GM21825 (cell line): ENCODE measurements around the gene DQX1.
A peak's percentile ranks its signal among the peaks of the same experiment; 100 is the strongest.

Experiments used
- ATAC-seq: cut with Tn5 transposase; IDR thresholded peaks from one replicate; pipeline ENCODE4 v1.9.1; 2021; ENCODE audit warnings: mild to moderate bottlenecking, moderate library complexity; ENCODE audit not compliant: unreplicated experiment

The DQX1 gene

DNA sequence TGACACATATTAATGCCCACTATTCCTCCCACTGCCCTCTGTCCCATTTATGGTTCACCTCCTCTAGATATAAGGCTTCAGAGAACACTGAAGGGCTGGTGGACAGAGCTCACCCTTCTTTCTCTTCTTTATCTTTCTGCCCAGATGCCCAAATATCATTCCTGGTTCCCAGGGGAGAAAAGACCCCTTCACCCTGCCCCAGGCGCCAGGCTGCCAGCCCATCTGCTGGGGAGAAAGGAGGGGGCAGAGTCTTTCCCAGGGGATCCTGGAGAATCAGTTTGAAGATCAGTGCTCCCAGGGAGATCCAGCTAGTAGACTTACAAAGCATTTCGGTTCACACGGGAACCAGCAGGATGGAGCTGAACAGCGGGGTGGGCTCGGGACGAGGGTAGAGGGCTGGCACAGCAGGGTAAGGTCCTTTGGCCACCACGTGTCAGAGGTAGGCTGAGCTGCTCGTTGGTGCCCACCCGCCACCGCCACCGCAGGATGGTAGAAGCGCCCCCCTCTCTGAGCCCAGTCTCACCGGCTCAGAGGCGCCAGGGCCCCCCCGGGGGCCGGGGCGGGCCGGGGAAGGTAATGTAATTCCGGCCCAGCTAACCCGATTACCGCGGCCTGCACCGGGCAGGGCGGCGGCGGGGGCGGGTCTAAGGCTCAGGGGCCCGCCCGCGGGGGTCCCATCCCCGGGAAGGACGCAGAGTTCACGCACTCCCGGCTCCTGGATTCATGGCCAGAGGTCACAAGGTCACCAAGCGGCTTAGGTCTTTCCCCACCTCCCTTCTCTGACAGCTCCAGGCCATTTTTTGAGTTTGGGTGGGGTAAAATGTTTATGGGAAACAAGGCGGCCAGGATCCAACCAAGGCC lies 13.1 kb downstream of the DQX1 start:
- no peak for ATAC-seq

DNA sequence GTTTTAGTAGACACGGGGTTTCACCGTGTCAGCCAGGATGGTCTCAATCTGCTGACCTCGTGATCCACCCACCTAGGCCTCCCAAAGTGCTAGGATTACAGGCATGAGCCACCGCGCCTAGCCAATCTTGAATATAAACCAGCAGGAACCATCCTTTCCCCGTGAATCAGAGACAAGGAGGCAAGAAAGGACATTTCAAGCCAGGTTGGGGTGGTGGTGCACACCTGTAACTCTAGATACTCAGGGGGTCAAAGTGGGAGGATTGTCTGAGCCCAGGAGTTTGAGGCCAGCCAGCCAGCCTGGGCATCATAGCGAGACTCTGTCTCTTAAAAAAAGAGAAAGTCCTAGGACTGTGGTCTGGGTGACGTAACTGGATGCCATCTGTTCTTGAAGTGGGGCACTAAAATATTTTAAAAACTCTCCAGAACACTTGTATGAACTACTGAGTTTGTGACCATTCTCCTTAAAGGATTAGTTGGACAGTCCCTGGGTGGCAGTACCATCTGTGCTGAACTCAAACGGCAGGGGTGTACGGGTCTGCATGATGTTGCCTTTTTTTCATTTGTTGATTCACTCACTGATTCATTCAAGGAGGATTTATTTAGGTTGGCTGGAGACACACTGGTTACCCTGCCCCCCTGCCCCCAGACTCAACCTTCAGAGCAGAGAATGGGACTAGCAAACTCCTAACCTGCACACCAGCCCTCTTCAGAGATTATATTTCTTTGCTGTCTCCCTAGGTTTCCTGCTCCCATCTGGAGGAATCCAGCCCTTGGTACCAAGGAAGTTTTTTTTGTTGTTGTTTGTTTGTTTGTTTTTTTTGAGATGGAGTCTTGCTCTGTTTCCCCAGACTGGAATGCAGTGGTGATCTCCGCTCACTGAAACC lies 14.7 kb downstream of the DQX1 start:
- ATAC-seq = no peak

DNA sequence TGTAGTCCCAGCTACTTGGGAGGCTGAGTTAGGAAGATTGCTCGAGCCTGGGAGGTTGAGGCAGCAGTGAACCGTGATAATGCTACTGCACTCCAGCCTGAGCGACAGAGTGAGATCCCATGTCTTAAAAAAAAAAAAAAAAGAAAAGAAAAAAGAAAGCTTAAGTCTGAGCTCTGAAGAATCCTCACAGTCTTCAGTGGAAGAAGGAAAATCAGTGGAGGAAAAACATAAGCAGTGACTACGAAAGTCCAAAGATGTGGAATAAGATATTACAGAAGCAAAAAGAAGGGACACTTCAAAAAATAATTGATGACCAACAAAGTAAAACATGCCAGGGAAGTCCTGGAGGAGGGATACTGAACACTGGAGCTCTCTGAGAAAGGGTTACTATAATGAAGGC lies 15.8 kb downstream of the DQX1 start:
- ATAC-seq = no peak

DNA sequence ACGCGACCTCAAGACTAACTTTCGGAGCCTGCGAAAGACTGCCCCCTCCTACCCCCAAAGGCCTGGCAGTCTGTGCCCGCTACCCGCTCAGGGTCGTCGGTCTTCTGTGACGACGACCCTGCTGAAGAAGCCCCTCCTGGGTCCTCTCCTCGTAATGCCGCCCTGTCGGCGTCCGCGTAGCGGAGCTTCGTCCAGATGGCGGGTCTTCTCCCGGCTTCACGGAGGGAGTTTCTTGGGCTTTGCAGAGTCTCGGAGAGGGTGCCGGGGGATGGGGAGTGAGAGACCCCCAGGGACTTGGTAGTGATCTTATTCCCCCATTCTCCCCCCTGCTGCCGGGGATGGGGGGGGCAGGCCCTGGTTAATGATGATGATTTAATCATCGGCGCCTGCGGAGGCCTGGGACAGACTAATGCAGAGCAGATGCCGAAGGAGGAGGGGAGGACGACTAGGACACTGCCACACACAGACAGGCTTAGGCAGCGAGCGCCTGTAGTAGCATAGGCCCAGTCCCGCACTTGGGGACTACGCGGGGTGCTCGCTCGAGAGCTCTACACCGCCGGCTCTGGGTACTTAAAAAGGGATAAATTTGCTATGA lies 18.0 kb downstream of the DQX1 start:
- peak; percentile 13 for ATAC-seq

DNA sequence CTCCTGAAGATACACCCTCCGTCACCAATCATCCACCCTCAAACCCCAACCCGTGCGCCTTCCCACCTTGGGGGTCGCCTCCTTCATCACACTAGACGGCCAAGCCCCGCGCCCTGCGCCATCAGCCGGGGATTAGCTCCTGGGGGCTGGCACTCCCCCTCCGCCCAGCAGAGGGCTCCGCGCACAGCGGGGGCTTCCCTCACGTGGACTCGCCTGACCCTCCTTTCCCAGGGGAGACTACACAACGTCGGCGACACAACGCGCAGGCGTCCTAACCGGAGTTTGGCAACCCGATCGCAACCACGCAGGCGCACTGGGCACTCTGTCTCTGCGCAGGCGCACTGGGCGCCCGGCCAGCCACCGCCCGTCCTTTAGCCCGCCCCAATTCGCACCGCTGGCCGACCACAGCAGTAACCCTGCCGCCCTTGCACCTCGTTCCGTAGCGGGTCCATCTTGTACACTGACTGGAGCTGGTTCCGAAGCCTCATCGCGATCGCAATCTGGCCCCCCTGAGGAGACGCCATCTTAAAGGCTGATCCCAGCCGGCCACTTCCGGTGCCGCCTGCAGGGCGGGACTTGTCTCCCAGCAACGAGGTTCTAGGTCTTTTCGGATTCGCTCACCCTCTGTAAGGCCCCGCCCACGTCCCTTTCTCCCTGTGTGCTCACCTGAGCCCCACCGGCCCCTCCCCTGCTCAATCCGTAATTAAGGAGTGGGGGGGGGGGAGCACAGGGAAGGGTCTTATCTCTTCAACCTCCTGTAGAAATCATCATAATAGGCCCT lies 18.7 kb downstream of the DQX1 start, which contains the start of gene PCGF1:
Gene PCGF1 (minus strand): TSS at position 551 of the 781 bp plus-strand sequence. CDS start 27 bp downstream, at position 524.
- ATAC-seq = peak; percentile 84

DNA sequence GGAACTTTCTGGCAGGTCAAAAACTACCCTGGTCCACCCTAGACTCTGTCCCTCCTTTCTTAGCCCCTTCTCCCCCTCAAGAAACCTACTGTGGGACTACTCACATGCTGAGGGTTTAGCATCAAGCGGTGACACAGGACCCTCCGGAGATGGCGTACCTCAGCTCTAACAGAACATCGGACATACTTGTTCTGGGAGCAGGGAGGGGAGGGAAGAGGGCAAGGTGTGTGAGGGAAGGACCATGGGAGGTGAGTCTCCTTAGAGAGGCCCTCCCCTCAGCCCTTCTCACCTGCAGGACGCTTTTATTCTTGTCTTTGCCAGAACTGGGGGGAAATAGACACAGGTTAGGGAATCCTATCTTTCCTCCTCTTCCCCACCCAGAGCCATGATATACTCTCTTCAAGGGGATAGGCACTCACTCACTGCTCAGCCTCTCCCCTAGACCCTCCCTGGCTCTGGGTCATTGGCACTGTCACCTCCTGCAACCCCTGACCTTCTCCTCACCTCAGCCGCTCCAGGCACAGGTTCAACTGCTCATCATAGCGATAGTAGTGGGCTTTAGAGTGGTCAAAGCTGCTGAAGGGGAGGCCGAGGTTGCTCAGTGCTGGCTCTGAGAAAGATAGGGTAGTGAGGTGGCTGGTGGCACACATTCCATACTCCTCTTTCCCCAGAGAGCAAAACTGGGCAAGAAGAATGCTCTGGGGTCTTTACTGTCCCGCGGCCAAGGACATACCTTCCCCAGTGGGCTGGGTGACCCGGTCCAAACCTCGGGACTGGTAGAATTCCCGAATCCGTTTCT lies 20.4 kb downstream of the DQX1 start:
- ATAC-seq = no peak

DNA sequence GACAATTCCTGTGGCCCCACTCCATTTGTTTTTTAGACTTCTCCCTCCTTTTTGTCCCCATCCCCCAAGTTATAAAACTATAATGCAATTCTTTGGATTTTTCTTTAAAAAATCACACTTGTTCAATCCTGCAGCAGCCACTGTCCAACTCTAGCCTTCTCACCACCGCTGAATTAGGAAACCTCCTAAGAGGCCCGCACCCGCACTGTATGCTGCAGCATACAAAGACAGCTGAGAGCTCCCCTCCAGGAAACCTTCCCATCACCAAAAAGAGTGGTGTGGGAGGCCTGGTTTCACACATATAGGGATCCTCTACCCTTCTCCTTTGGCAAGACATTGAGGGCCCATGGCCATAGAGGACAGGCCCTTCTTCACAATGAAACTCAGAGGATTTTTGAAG lies 21.4 kb downstream of the DQX1 start:
- ATAC-seq = no peak

DNA sequence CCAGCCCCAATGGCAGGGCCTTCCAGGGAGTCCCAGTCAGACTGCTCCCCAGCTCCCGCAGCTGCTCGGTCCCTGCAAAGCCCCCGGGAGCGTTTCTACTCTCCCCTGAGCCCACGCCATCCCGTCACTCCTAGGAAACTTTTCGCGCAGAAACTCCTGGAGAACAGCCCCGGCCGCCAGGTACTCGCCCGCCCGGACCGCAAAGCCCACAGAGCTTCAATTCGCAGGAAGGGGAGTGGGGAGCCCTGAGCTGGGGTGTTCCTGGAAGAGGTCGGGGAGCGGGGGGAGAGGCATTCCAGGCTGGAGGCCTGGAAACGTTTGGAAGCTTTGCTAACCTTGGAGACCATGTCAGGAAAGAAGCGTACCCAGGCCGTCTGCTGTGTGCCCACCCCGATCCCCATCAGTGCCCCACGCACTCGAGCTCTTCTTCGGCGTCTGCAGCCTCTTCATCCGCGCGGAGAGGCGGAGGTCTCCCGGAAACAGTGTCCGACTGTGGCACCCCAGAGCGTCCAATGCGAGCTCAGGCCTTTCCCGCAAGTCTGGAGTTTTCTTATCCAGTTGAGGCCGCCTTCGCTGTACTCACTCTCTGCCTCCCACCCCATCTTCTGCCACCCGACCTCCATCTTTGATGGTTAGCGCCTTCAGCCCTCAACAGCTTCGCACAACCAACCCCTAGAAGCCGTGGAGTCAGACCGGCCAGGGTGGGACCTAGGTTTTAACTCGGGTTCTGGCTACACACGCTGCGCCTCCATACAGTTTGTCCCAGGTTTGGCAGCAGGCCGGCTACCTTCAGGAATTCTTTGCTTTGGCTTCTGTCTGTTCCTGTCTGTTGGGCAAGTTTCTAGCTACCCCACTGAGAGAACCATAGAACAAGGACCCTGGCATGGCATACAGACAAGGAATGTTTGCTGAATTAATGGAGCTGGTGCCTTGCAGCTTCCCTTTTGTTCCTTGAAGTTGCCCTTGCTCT lies 22.2 kb downstream of the DQX1 start:
- no peak for ATAC-seq

DNA sequence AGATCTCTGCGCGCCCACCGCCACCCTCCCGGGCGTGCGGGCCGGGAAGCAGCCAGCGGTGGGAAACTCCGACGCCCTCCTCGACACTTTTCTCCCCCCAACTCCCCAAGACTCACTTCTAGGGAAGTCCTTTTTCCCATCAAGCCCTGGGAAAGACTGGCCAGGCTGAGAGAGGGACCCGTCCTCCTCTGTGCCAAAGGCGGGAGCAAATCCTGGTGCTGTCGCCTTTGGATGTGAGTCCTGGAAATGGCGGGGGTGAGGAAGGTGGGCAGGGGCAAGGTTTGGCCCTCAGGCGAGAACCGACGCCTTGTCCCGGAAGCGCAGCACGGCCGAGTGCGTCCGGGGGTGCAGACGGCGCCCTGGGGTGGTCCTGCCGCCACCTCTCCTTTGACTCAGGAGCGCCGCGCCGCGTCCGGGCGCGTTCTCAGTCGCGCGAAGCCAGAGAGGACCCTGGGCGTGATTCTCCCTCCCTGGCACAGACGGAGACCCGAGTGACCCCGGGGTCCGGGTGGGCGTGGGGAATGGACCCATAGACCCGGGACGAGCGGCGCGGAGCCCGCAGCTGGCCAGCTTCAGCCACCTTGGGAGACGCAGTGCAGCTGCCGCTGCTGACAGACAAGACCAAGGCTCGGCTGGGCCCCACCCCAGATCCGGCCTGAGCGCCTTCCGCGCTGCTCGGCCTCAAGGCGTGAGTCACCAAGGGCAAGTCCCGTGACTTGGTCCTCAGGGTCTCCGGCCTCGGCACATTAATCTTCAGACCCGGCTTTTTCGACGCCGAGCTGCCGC lies 23.1 kb downstream of the DQX1 start:
- ATAC-seq = peak; percentile 36

DNA sequence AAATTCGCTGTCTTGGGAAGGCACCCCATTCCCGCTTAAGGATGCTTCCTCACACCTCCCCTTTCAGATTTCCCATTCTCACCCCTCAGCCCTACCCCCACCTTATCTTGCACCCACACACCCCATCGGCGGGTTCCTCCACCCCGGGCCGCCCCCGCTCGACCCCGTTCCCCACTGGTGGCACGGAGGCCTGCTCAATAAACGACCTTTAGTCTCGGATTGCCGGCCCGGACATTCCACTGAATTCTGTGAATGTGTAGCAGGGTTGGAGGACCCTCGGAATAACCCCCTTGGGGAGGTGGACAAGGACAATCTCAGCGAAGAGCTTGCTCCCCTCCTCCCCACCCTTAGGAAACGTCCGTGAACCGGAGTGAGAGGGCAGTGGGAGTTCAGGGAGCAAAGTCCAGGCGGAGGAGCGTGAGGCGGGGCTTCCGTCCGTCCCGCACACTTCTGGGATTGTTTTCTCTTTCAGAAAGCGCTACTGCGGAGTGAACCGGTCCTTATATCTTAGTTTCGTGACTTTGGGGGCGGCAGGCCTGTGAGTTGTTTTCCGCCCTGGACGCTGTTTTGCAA lies 23.8 kb downstream of the DQX1 start:
- ATAC-seq = no peak

DNA sequence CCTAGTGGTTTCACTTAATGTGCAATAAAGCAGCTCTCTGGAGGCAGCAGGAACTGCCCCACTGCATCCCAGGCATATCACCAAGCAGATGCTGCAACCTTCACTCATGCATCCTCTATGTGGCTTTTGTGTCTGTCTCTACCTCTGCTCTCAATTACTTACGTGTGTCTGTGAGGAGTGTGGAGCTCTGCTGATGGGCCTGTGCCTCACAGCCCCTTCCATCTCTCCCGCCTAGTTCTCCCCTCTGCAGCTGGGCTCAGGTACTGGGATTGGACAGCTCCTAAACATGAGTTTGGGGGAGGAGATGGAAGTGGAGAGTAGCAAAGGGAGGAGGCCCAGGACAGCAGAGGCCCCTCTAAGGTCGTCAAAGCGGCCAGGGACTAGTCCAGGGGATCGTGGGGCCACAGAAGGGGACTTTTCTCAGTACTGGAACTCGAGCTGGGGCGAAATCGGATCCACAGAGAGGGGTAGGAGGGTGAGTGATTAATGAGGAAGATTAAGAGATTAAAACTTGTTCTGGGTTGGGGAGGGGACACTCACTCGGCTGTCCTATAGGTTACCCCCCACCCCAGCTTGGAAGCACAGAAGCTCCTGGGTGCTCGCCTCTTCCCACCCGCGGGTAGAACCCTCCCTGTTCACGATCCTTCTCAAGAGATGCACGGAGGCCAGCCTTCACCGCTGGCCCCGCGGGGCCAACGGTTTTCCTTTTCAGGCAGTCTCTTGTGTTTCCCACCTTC lies 24.5 kb downstream of the DQX1 start:
- ATAC-seq = no peak

DNA sequence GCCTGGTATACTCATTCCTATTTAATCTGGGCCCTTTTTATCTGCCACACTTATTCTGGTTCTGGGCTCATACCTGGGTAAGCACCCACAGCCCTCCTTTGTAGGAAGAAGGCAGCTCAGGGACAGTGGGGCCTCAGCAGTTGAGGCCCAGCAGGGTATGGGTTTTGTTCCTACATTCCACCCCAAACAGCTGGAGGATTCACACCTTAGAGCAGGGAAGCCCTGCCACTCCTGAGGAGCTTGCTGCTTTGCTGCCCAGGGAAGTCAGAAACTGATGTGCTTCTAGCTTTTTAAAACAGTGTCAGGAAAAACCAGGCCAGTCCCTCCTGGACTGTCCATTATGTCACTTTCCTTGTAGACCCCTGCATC lies 25.5 kb downstream of the DQX1 start:
- no peak for ATAC-seq

DNA sequence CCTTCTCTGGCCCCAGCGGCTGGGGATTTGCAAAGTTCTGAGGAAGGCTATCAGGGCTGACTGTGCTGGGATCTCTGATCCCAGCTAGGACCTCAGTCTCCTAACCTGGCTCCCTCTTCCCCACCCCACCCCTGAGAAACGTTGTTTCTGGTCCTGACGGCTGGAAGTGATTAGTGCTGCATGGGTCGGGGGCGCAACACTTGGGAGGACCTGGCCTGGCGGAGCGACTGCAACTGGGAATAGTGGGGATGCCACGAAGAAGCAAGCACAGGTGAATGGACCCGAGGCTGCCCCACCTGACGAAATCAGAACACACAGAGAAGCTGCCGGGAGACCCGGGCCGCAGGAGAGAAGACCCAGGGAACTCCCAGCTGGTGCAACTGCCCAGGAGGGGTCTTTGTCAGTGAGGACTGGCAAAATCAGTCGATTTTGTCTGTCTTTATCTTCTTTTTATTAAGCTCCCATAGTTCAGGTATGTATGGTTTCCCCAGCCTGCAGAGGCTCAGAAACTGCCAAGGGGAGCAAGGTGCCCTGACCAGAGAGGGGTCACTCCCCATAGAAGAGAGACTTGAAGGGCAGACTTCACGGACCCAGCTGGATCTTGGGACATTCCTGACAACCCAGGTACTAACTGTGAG lies 26.0 kb downstream of the DQX1 start:
- no peak for ATAC-seq

DNA sequence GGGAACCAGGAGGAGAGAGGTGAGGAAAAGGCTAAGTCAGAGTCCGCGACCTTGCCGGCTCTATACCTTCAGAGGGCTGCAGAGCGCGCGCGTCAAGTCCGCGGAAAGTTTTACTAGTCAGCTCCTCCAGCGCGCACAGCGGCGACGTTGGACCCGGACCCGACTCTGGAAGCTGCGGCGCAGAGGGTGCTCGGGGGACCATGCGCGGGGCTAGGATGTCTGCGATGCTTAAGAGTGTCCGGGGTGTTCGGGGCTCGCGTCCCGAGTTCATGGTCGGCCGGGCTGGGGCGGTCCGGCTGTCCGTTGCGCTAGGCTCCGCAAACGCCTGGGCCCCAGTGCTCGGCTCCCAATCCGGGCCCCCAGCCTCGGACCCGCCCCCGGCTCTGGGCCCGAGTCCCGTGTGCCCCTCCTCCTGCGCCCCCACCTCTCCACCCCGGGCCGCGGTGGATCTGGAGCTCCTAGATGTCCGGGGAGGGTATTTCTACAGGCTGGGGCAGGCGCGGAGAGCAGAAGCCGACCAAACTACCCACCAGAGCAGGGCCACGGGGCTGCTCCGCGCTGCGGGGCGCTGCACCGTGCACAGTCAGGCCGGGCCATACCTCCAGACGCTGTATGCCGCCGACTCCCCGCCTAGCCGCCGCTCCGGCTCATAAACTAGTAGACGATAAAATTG lies 26.6 kb downstream of the DQX1 start, which contains the start of gene LBX2:
Gene LBX2 (minus strand): TSS at position 337 of the 673 bp plus-strand sequence. CDS start 66 bp downstream, at position 271.
- no peak for ATAC-seq

DNA sequence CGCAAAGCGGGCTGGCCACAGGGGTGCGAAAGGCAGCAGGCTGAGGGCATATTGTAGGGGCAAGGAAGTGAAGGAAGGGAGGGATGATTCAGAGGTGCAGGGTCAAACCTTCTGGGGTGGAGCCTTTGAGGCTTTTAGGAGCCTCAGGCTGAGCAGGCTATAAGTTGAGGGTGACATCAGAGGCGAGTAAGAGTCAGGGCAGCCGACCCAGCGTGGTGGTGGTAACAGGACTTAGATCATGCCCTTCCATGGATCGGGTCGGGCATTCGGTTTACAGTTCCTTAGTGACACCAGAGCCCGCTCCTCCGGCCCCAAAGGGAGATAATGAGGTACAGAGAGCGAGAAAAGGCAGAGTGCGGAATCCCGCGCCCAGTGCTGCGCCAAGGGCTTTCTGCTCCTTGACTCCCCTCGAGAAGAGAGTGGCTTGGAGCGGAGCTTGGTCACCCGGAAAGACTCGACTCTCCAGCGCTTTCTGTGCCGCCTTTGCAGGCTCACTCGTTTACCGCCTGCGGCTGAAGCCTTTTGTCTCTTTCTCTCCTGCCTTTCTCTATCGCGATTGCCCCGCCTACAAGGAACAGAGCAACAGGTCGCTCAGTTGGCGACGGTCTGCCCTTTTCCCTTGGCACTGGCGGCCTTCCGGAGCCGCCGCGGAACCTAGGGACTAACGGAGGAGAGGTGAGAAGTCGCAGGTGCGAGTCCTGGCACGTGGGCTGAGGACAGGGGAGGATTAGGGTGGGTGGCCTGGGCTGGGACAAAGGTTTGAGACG lies 27.3 kb downstream of the DQX1 start:
- no peak for ATAC-seq
